GM12801 (cell line): ENCODE measurements around the gene LMF1.

Source experiments
- CTCF ChIP-seq: IDR thresholded peaks from one replicate; pipeline ENCODE4 v1.5.1; 2011; ENCODE audit warnings: control low read depth; ENCODE audit not compliant: insufficient read length; ENCODE audit errors: extremely low read depth

The LMF1 gene

GRCh38 chr16:999677-1000076 is 28.9 kb upstream of the LMF1 start:
- no peak for TF ChIP-seq CTCF

GRCh38 chr16:998615-999014 is 27.8 kb upstream of the LMF1 start:
- TF ChIP-seq CTCF, result no peak

DNA sequence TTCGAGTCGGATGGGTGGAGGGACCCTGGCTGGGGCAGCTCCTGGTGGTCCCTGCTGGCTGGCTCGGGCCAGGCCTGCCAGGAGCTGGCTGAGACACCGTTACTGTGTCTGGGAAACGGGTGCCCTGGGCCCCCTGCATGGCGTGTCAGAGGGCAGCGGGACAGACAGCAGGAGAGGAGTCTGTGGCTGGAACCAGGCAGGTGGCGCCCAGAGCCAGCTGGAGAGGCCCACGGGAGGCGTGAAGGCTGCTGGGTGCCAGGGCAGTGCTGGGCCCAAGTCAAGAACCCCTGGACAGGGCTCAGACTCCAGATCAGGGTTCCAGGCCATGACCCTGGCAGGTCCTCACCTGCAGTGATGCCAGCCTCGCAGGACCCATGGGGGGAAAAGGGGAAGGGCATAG is 27.4 kb upstream of the LMF1 start:
- TF ChIP-seq CTCF, result no peak

GRCh38 chr16:997440-998051 is 26.8 kb upstream of the LMF1 start:
- TF ChIP-seq CTCF, result no peak

DNA sequence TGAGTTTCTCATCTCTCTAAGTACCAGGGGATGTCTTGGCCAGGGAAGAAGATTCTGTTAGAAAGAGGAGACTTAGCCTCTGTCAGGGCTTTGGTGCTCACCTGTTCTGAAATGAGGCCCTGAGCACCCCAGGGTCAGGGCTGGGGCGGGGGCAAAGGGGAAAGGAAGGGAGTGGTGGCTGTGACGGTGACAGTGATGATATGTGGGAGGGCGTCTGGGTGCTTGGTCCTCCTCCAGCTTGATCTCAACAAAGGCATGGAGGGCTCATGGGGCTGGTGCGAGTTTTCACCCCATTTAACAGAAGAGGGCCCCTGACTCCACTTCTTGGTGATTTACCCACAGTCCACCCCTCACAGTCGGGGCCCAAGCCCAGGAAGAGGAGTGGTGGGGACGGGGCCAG is 25.9 kb upstream of the LMF1 start:
- TF ChIP-seq CTCF, result no peak

DNA sequence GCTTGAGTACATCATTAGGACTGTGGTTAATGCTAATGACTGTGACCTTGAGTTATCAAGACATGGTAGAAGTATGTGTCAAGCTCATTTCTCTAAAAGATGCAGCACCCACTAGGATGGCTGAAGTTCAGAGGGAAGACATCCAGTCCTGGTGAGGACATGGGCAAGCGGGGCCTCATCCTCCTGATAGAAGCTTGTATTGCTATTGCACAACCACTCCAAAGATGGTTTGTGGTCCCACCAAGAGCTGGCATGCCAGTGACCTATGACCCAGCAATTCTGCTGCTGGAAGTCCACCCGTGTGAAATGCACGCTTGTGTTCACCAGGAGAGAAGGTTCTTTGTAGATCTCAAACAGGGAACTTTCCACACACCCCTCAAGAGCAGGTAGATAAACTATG is 25.0 kb upstream of the LMF1 start:
- TF ChIP-seq CTCF, result no peak

GRCh38 chr16:995087-995486 is 24.3 kb upstream of the LMF1 start:
- no peak for TF ChIP-seq CTCF

GRCh38 chr16:993731-994130 is 22.9 kb upstream of the LMF1 start:
- no peak for TF ChIP-seq CTCF
